Vagina (tissue), 2 donors: Measurements from ENCODE around the gene GCNT1.

Source experiments
- CTCF ChIP-seq, 3 experiments: fragments of 450-650 bp in 2 of 3; fragments of 200-600 bp in 1 of 3; sonication (generic) in 1 of 3; IDR thresholded peaks; one replicate each; pipeline ENCODE4 v1.5.1; 2017 to 2019; ENCODE audit warnings: antibody characterized with exemption in 3 of 3, mild to moderate bottlenecking in 2 of 3, moderate library complexity in 2 of 3
- POLR2A ChIP-seq, 2 donors: fragments of 450-650 bp; IDR thresholded peaks; one replicate each; pipeline ENCODE4 v1.6.1; 2017; ENCODE audit warnings: antibody characterized with exemption in 2 of 2, mild to moderate bottlenecking in 2 of 2, moderate library complexity in 2 of 2

- no peak for TF ChIP-seq CTCF (IDR thresholded peaks at IDR 0.05)
- TF ChIP-seq POLR2A (IDR thresholded peaks at IDR 0.05) = no peak
Observed at GRCh38 chr9:76456202-76456926, 2.6 kb upstream of the GCNT1 start.
